ENCODE results near the gene ADGRB3.

ADGRB3 gene

GRCh38 chr6:68657374-68658139 lies 22.5 kb downstream of the ADGRB3 start:
- TF ChIP-seq ZBTB7A (IDR thresholded peaks at IDR 0.05; ENCODE audit: low read depth): no peak
- TF ChIP-seq TCF12 (IDR thresholded peaks at IDR 0.05; ENCODE audit: low read depth): no peak
- TF ChIP-seq TEAD4 (IDR thresholded peaks at IDR 0.05): no peak
- no peak for TF ChIP-seq EP300 (IDR thresholded peaks at IDR 0.05; ENCODE audit: borderline replicate concordance)
- TF ChIP-seq, protein P1, sequence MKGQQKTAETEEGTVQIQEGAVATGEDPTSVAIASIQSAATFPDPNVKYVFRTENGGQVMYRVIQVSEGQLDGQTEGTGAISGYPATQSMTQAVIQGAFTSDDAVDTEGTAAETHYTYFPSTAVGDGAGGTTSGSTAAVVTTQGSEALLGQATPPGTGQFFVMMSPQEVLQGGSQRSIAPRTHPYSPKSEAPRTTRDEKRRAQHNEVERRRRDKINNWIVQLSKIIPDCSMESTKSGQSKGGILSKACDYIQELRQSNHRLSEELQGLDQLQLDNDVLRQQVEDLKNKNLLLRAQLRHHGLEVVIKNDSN (IDR thresholded peaks at IDR 0.05): no peak
- TF ChIP-seq FOXM1 (IDR thresholded peaks at IDR 0.05; ENCODE audit: borderline replicate concordance, low read depth): no peak
- no peak for TF ChIP-seq NFIC (IDR thresholded peaks at IDR 0.05)
- no peak for TF ChIP-seq TAF1 (IDR thresholded peaks at IDR 0.05; ENCODE audit: low read depth)
- no peak for TF ChIP-seq RAD21 (IDR thresholded peaks at IDR 0.05; ENCODE audit: low read depth)
- TF ChIP-seq CEBPB (IDR thresholded peaks at IDR 0.05): no peak
- TF ChIP-seq, protein P2, sequence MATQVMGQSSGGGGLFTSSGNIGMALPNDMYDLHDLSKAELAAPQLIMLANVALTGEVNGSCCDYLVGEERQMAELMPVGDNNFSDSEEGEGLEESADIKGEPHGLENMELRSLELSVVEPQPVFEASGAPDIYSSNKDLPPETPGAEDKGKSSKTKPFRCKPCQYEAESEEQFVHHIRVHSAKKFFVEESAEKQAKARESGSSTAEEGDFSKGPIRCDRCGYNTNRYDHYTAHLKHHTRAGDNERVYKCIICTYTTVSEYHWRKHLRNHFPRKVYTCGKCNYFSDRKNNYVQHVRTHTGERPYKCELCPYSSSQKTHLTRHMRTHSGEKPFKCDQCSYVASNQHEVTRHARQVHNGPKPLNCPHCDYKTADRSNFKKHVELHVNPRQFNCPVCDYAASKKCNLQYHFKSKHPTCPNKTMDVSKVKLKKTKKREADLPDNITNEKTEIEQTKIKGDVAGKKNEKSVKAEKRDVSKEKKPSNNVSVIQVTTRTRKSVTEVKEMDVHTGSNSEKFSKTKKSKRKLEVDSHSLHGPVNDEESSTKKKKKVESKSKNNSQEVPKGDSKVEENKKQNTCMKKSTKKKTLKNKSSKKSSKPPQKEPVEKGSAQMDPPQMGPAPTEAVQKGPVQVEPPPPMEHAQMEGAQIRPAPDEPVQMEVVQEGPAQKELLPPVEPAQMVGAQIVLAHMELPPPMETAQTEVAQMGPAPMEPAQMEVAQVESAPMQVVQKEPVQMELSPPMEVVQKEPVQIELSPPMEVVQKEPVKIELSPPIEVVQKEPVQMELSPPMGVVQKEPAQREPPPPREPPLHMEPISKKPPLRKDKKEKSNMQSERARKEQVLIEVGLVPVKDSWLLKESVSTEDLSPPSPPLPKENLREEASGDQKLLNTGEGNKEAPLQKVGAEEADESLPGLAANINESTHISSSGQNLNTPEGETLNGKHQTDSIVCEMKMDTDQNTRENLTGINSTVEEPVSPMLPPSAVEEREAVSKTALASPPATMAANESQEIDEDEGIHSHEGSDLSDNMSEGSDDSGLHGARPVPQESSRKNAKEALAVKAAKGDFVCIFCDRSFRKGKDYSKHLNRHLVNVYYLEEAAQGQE (IDR thresholded peaks at IDR 0.05; ENCODE audit: low read depth): no peak
- no peak for TF ChIP-seq CREB1 (IDR thresholded peaks at IDR 0.05; ENCODE audit: low read depth)
- TF ChIP-seq EGR1 (IDR thresholded peaks at IDR 0.05): no peak
- TF ChIP-seq, protein P3, sequence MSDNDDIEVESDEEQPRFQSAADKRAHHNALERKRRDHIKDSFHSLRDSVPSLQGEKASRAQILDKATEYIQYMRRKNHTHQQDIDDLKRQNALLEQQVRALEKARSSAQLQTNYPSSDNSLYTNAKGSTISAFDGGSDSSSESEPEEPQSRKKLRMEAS (IDR thresholded peaks at IDR 0.05): no peak
- no peak for TF ChIP-seq YY1 (IDR thresholded peaks at IDR 0.05; ENCODE audit: low read depth)

- no peak for TF ChIP-seq TCF12 (IDR thresholded peaks at IDR 0.05; ENCODE audit: low read depth)
- TF ChIP-seq YY1 (IDR thresholded peaks at IDR 0.05; ENCODE audit: low read depth): no peak
- TF ChIP-seq, protein P3 (IDR thresholded peaks at IDR 0.05): no peak
- no peak for TF ChIP-seq EGR1 (IDR thresholded peaks at IDR 0.05)
- TF ChIP-seq TAF1 (IDR thresholded peaks at IDR 0.05; ENCODE audit: low read depth): no peak
- no peak for TF ChIP-seq FOXM1 (IDR thresholded peaks at IDR 0.05; ENCODE audit: borderline replicate concordance, low read depth)
- TF ChIP-seq CREB1 (IDR thresholded peaks at IDR 0.05; ENCODE audit: low read depth): no peak
- no peak for TF ChIP-seq TEAD4 (IDR thresholded peaks at IDR 0.05)
- TF ChIP-seq EP300 (IDR thresholded peaks at IDR 0.05; ENCODE audit: borderline replicate concordance): no peak
- no peak for TF ChIP-seq ZBTB7A (IDR thresholded peaks at IDR 0.05; ENCODE audit: low read depth)
- no peak for TF ChIP-seq RAD21 (IDR thresholded peaks at IDR 0.05; ENCODE audit: low read depth)
- TF ChIP-seq, protein P1 (IDR thresholded peaks at IDR 0.05): no peak
Measured at GRCh38 chr6:68658338-68658737, 23.3 kb downstream of the ADGRB3 start.

- no peak for TF ChIP-seq CREB1 (IDR thresholded peaks at IDR 0.05; ENCODE audit: low read depth)
- TF ChIP-seq YY1 (IDR thresholded peaks at IDR 0.05; ENCODE audit: low read depth): no peak
- TF ChIP-seq EGR1 (IDR thresholded peaks at IDR 0.05): no peak
- TF ChIP-seq RAD21 (IDR thresholded peaks at IDR 0.05; ENCODE audit: low read depth): no peak
- TF ChIP-seq, protein P3 (IDR thresholded peaks at IDR 0.05): no peak
- no peak for TF ChIP-seq FOXM1 (IDR thresholded peaks at IDR 0.05; ENCODE audit: borderline replicate concordance, low read depth)
- TF ChIP-seq TAF1 (IDR thresholded peaks at IDR 0.05; ENCODE audit: low read depth): no peak
Measured at GRCh38 chr6:68673255-68673654, 38.2 kb downstream of the ADGRB3 start.

DNA sequence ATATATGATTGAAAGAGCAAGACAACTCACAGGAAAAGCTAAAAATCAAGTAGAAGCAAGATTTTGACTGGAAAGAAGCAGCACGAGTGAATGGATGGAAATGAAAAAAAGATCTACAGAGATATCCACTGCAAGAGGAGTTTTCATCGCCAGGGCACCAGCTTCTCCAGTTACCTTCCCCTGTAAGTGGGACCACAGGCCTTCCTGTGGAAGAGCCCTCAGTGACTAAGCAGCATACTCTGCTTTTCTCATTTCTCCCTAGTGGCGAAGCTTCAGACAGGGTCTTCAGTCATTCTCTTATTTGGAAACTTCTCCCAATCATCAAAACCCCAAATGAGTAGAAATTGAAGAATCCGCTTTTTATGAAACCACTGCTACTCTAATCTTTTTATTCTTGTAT lies 40.5 kb downstream of the ADGRB3 start:
- TF ChIP-seq, protein P1 (IDR thresholded peaks at IDR 0.05): no peak
- TF ChIP-seq CEBPB (IDR thresholded peaks at IDR 0.05) (no peak), TCF12 (IDR thresholded peaks at IDR 0.05; ENCODE audit: low read depth) (no peak), ZBTB7A (IDR thresholded peaks at IDR 0.05; ENCODE audit: low read depth) (no peak), EP300 (IDR thresholded peaks at IDR 0.05; ENCODE audit: borderline replicate concordance) (no peak)

- TF ChIP-seq RAD21 (IDR thresholded peaks at IDR 0.05; ENCODE audit: low read depth): no peak
Measured at GRCh38 chr6:68677058-68677457, 42.0 kb downstream of the ADGRB3 start.

DNA sequence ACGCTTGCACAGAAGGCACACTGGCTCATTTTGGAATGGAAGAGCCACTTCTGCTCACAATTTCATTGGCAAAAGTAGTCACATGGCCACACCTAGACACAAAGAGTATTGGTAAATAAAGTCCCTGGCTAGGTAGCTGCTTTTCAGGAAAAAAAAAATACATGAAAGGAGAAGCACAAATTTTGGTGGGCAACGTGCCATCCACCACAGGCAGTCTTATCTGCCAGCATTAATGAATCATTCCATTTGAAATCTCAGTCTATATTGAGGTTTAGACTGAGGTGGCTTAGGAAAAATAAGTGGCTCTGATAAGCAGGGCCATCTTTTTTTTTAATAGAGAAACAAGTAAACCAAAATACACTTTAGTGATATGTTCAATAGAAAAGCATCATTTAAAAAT lies 44.3 kb downstream of the ADGRB3 start:
- TF ChIP-seq ZBTB7A (IDR thresholded peaks at IDR 0.05; ENCODE audit: low read depth) (no peak), TAF1 (IDR thresholded peaks at IDR 0.05; ENCODE audit: low read depth) (no peak), CREB1 (IDR thresholded peaks at IDR 0.05; ENCODE audit: low read depth) (no peak), EGR1 (IDR thresholded peaks at IDR 0.05) (no peak), NFIC (IDR thresholded peaks at IDR 0.05) (no peak), YY1 (IDR thresholded peaks at IDR 0.05; ENCODE audit: low read depth) (no peak), TCF12 (IDR thresholded peaks at IDR 0.05; ENCODE audit: low read depth) (no peak)
- TF ChIP-seq, protein P1 (IDR thresholded peaks at IDR 0.05): no peak

Measured in Ishikawa (cell line).